Left cardiac atrium (tissue), 4 donors: Measurements from ENCODE around the gene WWOX. TPM values are rescaled to one million over a fixed set of nuclear protein-coding genes. Genes with fewer than 3 reads are reported as not detected.
A peak's percentile ranks its signal among the peaks of the same experiment; 100 is the strongest.

Source experiments
- ATAC-seq, 2 donors: fragments of 200-7000 bp; cut with Tn5 transposase; one replicate each; pipeline ENCODE4 v1.9.1; 2020; ENCODE audit warnings: mild to moderate bottlenecking in 2 of 2, moderate library complexity in 2 of 2
- DNase-seq: peaks from one replicate; pipeline ENCODE4 v3.0.0-alpha.2; 2020
- intact Hi-C, 2 donors: fragments of 100-400 bp; cut with DNase I; formaldehyde crosslinking; loops; one replicate each; pipeline versions ENCODE4 v1.14.1 to v1.15.1; 2022 to 2023
- total RNA-seq, 2 donors: library from RNA; stranded (reverse); fragmentation: NEBNext Ultra II Directional; extraction: Animal tissue kit (Norgen Biotek cat#: 25700); gene quantifications; one replicate each; pipeline ENCODE4 v1.2.1, GENCODE V29; 2021
- donor health status: DM: no; HTN: yes; CAD: no.
- donor health status: DM: no; HTN: yes; CAD: no; lungs with severe emphysema.
- donor health status: DM: yes; HTN: yes; CAD: no.
- donor health status: Dilated cardiomyopathy.

WWOX gene
- total RNA-seq, 2 donors from 2014 or later: 7.6 to 8.6 TPM

- no peak for ATAC-seq
- intact Hi-C loops: no loop called here
- DNase-seq: no peak
These were observed 520.8 kb downstream of the WWOX start for GRCh38 chr16:78620291-78620690.

GRCh38 chr16:78623796-78624195 is 524.3 kb downstream of the WWOX start:
- intact Hi-C loops: no loop called here
- no peak for ATAC-seq
- DNase-seq: no peak

GRCh38 chr16:78624366-78624765 is 524.9 kb downstream of the WWOX start:
- intact Hi-C loops: no loop called here
- no peak for DNase-seq
- no peak for ATAC-seq

GRCh38 chr16:78628461-78629045 is 529.1 kb downstream of the WWOX start:
- DNase-seq: no peak
- intact Hi-C loops: no loop called here
- no peak for ATAC-seq

- ATAC-seq (no peak), DNase-seq (no peak)
- intact Hi-C loops: no loop called here
These were observed 529.7 kb downstream of the WWOX start for GRCh38 chr16:78629173-78629572.

GRCh38 chr16:78630102-78630501 is 530.6 kb downstream of the WWOX start:
- intact Hi-C loops: no loop called here
- DNase-seq (no peak), ATAC-seq (no peak)

GRCh38 chr16:78633551-78633950 is 534.1 kb downstream of the WWOX start:
- intact Hi-C loops: no loop called here
- ATAC-seq: no peak
- no peak for DNase-seq

GRCh38 chr16:78635807-78636206 is 536.4 kb downstream of the WWOX start:
- no peak for ATAC-seq
- intact Hi-C loops: no loop called here
- no peak for DNase-seq

- intact Hi-C loops: no loop called here
- ATAC-seq (no peak), DNase-seq (no peak)
These were observed 538.9 kb downstream of the WWOX start for GRCh38 chr16:78638371-78638770.

- no peak for DNase-seq
- intact Hi-C loops: no loop called here
- no peak for ATAC-seq
These were observed 540.3 kb downstream of the WWOX start for GRCh38 chr16:78639775-78640174.

- DNase-seq (no peak), ATAC-seq (no peak)
- intact Hi-C loops: no loop called here
These were observed 541.4 kb downstream of the WWOX start for GRCh38 chr16:78640886-78641285.

- no peak for ATAC-seq
- intact Hi-C loops: no loop called here
These were observed 542.0 kb downstream of the WWOX start for GRCh38 chr16:78641433-78641832.

GRCh38 chr16:78642621-78643285 is 543.3 kb downstream of the WWOX start:
- intact Hi-C loops: no loop called here
- ATAC-seq: no peak
- DNase-seq: no peak

More at GRCh38 chr16:78641433-78641832, 542.0 kb downstream of the WWOX start:
- no peak for DNase-seq

GRCh38 chr16:78645657-78646056 is 546.2 kb downstream of the WWOX start:
- DNase-seq (no peak), ATAC-seq (no peak)
- intact Hi-C loops: no loop called here

GRCh38 chr16:78647019-78647418 is 547.6 kb downstream of the WWOX start:
- intact Hi-C loops: no loop called here
- peak; percentile 47 for DNase-seq

GRCh38 chr16:78647491-78647890 is 548.0 kb downstream of the WWOX start:
- DNase-seq (no peak), ATAC-seq (peak in 1 of 2 donors; percentile 21)
- intact Hi-C loops: no loop called here

More at GRCh38 chr16:78647019-78647418, 547.6 kb downstream of the WWOX start:
- peak; percentile 34 to 80 for ATAC-seq

GRCh38 chr16:78648517-78648916 is 549.1 kb downstream of the WWOX start:
- intact Hi-C loops: no loop called here
- DNase-seq (no peak), ATAC-seq (peak in 1 of 2 donors; percentile 14)

- ATAC-seq (no peak), DNase-seq (no peak)
- intact Hi-C loops: no loop called here
These were observed 551.1 kb downstream of the WWOX start for GRCh38 chr16:78650339-78651074.

- ATAC-seq: no peak
- intact Hi-C loops: no loop called here
These were observed 555.5 kb downstream of the WWOX start for GRCh38 chr16:78654929-78655328.

GRCh38 chr16:78655331-78656113 is 556.1 kb downstream of the WWOX start:
- ATAC-seq (no peak), DNase-seq (no peak)
- intact Hi-C loops: no loop called here

More at GRCh38 chr16:78654929-78655328, 555.5 kb downstream of the WWOX start:
- DNase-seq: no peak
